Hematopoietic multipotent progenitor cell (in vitro differentiated cells): ENCODE results near the gene TMEM147. TPM values are rescaled to one million over a fixed set of nuclear protein-coding genes. Genes with fewer than 3 reads are reported as not detected.

Experiments used
- DNase-seq, 3 donors: peaks; one replicate each; pipeline ENCODE4 v3.0.0-alpha.2; 2011 to 2015; ENCODE audit warnings: low read depth in 2 of 3, low spot score in 2 of 3
- total RNA-seq: library from RNA; depleted of rRNA; stranded (reverse); fragments of >200 nt; gene quantifications from one replicate; pipeline ENCODE4 v1.2.3, GENCODE V29; 2012

The TMEM147 gene
- total RNA-seq: 71.9 TPM

- peak; percentile 54 to 84 (median 83) for DNase-seq
Observed at GRCh38 chr19:35545001-35545854, at the start of gene TMEM147. Gene TMEM147 (plus strand): TSS chr19:35545626. CDS start chr19:35545740, 114 bp downstream.

GRCh38 chr19:35497406-35497805, 48.0 kb upstream of the TMEM147 start:
- no peak for DNase-seq

GRCh38 chr19:35498220-35498619, 47.2 kb upstream of the TMEM147 start:
- DNase-seq: no peak

GRCh38 chr19:35498984-35499527, 46.4 kb upstream of the TMEM147 start:
- DNase-seq: no peak

- no peak for DNase-seq
Observed at GRCh38 chr19:35500611-35501010, 44.8 kb upstream of the TMEM147 start.

GRCh38 chr19:35501684-35502083, 43.7 kb upstream of the TMEM147 start:
- DNase-seq: no peak

- no peak for DNase-seq
Observed at GRCh38 chr19:35502751-35503150, 42.7 kb upstream of the TMEM147 start.

GRCh38 chr19:35506011-35506410, 39.4 kb upstream of the TMEM147 start:
- no peak for DNase-seq

GRCh38 chr19:35507561-35507960, 37.9 kb upstream of the TMEM147 start:
- no peak for DNase-seq

- no peak for DNase-seq
Observed at GRCh38 chr19:35508129-35508528, 37.3 kb upstream of the TMEM147 start.

GRCh38 chr19:35509018-35509652, 36.3 kb upstream of the TMEM147 start:
- peak in 2 of 3 donors; percentile 23 to 27 for DNase-seq

GRCh38 chr19:35509861-35510625, 35.4 kb upstream of the TMEM147 start:
- peak; percentile 54 to 73 (median 67) for DNase-seq

- DNase-seq: no peak
Observed at GRCh38 chr19:35510626-35510964, 34.8 kb upstream of the TMEM147 start.

GRCh38 chr19:35511337-35511736, 34.1 kb upstream of the TMEM147 start:
- no peak for DNase-seq

GRCh38 chr19:35512831-35513627, 32.4 kb upstream of the TMEM147 start:
- DNase-seq: no peak

- DNase-seq: no peak
Observed at GRCh38 chr19:35513628-35514281, 31.7 kb upstream of the TMEM147 start, which contains the start of gene DMKN. Gene DMKN (minus strand): TSS chr19:35513649. CDS start chr19:35513475, 174 bp downstream.

- no peak for DNase-seq
Observed at GRCh38 chr19:35514282-35514809, 31.1 kb upstream of the TMEM147 start.

GRCh38 chr19:35516310-35516709, 29.1 kb upstream of the TMEM147 start:
- no peak for DNase-seq

GRCh38 chr19:35517342-35517741, 28.1 kb upstream of the TMEM147 start:
- DNase-seq: no peak
